C4-2B (cell line): ENCODE measurements around the gene TPX2.

Experiments
- CTCF ChIP-seq: fragments of 450-650 bp; conservative IDR thresholded peaks from 2 replicates; pipeline ENCODE4 v1.5.1; 2017; ENCODE audit warnings: mild to moderate bottlenecking
- ZFX ChIP-seq: fragments of 450-650 bp; IDR thresholded peaks from 2 replicates; pipeline ENCODE4 v1.6.1; 2017

DNA sequence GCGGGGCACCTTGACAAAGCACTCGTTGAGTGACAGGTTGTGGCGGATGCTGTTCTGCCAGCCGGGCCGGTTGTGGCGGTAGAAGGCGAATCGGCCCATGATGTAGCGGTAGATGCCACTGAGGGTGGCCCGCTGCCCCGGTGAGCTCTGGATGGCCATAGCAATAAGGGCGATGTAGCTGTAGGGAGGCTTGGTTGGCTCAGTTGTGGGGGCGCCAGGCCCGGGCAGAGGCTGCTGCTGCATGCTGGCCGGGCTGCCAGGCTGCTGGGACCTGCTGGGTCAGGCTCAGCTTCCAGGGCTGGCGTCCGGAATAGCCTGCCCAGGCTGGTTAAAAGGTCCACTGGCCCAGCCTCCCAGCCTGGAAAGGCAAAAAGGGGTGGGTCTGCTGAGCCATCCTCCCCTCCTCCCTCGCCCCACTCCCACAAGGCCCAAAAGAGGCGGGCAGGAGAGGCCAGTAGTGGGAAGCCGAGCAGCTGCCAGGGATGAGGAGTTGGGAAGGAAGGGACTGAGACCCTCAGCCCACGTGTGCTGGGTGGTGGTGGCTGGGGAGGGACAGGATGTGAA is 106.3 kb downstream of the TPX2 start, which contains the start of gene FOXS1:
- TF ChIP-seq CTCF: no peak
- no peak for TF ChIP-seq ZFX
